Measurements from ENCODE around the gene RBPJ.

Gene RBPJ

DNA sequence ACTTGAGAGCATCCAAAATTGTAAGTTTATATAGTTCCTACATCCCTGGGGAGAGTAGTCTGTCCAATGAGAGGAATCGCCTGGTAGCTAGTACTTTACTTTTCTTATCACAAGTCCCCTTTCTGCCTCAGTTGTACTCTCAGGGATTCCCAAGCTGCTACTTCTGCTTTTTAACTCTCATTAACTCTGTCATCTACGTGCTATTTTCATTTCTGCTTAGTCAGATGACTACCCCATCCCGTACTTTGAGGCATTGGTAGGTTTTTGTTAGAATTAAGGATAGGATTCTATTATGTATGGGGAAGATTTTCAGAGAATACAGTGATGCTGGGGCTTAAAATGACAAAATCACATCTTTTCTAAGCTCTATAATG lies 24.7 kb downstream of the RBPJ start:
- TF ChIP-seq, protein P1, sequence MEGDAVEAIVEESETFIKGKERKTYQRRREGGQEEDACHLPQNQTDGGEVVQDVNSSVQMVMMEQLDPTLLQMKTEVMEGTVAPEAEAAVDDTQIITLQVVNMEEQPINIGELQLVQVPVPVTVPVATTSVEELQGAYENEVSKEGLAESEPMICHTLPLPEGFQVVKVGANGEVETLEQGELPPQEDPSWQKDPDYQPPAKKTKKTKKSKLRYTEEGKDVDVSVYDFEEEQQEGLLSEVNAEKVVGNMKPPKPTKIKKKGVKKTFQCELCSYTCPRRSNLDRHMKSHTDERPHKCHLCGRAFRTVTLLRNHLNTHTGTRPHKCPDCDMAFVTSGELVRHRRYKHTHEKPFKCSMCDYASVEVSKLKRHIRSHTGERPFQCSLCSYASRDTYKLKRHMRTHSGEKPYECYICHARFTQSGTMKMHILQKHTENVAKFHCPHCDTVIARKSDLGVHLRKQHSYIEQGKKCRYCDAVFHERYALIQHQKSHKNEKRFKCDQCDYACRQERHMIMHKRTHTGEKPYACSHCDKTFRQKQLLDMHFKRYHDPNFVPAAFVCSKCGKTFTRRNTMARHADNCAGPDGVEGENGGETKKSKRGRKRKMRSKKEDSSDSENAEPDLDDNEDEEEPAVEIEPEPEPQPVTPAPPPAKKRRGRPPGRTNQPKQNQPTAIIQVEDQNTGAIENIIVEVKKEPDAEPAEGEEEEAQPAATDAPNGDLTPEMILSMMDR (IDR thresholded peaks at IDR 0.05; ENCODE audit: insufficient read depth, low read length, poor library complexity, severe bottlenecking) = no peak
- no peak for DNase-seq (ENCODE audit: extremely low read depth, insufficient read length)
- no peaks in the 10 kb centered on the region; the same call in 1 of the 2 replicates for H3K36me3 ChIP-seq (ENCODE audit: control insufficient read depth, insufficient read depth, low read length)
- H3K27me3 ChIP-seq (replicated peaks; ENCODE audit: control insufficient read depth, insufficient read depth, low read length) = no peaks in the 10 kb centered on the region
- no peak overlapping the region for H3K4me3 ChIP-seq (replicated peaks; ENCODE audit: low read depth, low read length)

DNA sequence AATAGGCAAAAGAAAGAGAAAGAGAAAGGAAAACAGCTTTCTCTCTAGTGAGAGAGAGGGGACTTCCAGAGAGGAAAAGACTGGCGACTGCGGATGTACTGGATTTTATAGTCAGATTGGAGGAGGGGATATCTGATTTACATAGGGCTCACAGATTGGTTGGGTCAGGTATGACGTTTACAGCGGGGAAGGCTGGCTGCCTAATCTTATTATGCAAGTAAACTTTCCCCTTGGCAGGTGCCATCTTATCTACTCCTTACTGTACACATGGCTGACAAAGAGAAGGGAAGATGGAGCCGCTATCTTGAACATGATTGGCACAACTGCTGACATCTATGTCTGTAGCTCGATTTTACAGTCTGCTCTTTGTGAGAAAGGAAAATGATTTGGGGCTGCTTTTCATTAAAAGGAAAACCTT lies 25.4 kb downstream of the RBPJ start:
- TF ChIP-seq, protein P1 (IDR thresholded peaks at IDR 0.05; ENCODE audit: insufficient read depth, low read length, poor library complexity, severe bottlenecking) = no peak
- no peaks in the 10 kb centered on the region; the same call in 1 of the 2 replicates for H3K36me3 ChIP-seq (ENCODE audit: control insufficient read depth, insufficient read depth, low read length)
- no peak for DNase-seq (ENCODE audit: extremely low read depth, insufficient read length)
- no peak overlapping the region for H3K4me3 ChIP-seq (replicated peaks; ENCODE audit: low read depth, low read length)
- H3K27me3 ChIP-seq (replicated peaks; ENCODE audit: control insufficient read depth, insufficient read depth, low read length) = no peaks in the 10 kb centered on the region

DNA sequence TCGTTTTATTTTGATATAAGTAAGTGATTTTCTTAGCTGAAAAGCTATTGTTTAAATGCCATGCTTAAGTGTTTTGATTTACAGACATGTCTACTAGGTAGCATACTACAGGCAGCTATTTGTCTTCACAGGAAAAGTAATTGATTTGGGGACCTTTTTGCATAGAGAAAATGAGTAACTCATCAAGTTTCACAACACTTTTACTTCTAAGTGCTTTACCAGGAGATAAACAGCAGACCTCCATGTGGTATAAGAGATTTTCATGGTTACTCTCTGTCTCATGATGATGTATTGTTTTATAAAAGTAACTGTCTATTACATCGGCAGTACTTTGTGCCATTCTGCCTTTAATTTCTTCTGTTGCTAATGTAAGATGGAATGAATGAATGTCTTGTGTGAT lies 28.7 kb downstream of the RBPJ start:
- H3K36me3 ChIP-seq (ENCODE audit: control insufficient read depth, insufficient read depth, low read length) = no peaks in the 10 kb centered on the region; the same call in 1 of the 2 replicates
- H3K27me3 ChIP-seq (replicated peaks; ENCODE audit: control insufficient read depth, insufficient read depth, low read length) = no peaks in the 10 kb centered on the region
- no peak overlapping the region for H3K4me3 ChIP-seq (replicated peaks; ENCODE audit: low read depth, low read length)
- TF ChIP-seq, protein P1 (IDR thresholded peaks at IDR 0.05; ENCODE audit: insufficient read depth, low read length, poor library complexity, severe bottlenecking) = no peak
- DNase-seq (ENCODE audit: extremely low read depth, insufficient read length) = no peak

DNA sequence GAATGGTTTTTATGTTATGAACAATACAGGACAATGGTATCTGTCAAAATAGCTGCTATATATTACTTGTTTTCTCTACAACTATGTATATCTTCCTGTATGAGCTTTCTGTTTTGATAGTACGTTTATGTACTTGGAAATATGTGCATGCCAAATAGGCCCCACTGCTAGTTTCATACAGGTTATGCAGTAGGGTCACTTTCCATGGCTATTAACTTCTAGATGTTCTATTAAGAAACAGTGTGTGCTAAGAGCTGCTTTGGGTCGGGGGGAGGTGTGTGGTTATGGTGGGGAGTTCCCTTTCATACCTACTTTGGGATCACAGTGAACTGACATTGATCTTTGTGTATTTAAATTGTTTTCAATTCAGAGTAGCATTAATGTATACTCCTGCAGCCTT lies 30.9 kb downstream of the RBPJ start:
- TF ChIP-seq, protein P1 (IDR thresholded peaks at IDR 0.05; ENCODE audit: insufficient read depth, low read length, poor library complexity, severe bottlenecking) = no peak
- Histone ChIP-seq H3K36me3 (ENCODE audit: control insufficient read depth, insufficient read depth, low read length) (no peaks in the 10 kb centered on the region), H3K4me3 (replicated peaks; ENCODE audit: low read depth, low read length) (no peak overlapping the region), H3K27me3 (replicated peaks; ENCODE audit: control insufficient read depth, insufficient read depth, low read length) (no peaks in the 10 kb centered on the region)
- no peak for DNase-seq (ENCODE audit: extremely low read depth, insufficient read length)

DNA sequence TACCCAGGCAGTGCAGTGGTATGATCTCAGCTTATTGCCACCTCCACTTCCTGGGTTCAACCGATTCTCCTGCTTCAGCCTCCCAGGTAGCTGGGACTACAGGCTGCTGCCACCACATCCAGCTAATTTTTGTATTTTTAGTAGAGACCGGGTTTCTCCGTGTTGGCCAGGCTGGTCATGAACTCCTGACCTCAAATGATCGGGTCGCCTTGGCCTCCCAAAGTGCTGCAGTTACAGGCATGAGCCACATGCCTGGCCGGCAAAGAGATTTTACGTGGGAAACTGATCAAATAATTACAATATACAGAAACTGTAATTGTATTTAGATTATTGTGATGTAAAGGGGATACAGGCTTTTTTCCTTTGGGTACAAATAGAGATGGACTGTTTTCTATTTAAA lies 33.7 kb downstream of the RBPJ start:
- Histone ChIP-seq H3K36me3 (ENCODE audit: control insufficient read depth, insufficient read depth, low read length) (no peaks in the 10 kb centered on the region), H3K27me3 (replicated peaks; ENCODE audit: control insufficient read depth, insufficient read depth, low read length) (no peaks in the 10 kb centered on the region), H3K4me3 (replicated peaks; ENCODE audit: low read depth, low read length) (no peak overlapping the region)
- DNase-seq (ENCODE audit: extremely low read depth, insufficient read length) = no peak
- TF ChIP-seq, protein P1 (IDR thresholded peaks at IDR 0.05; ENCODE audit: insufficient read depth, low read length, poor library complexity, severe bottlenecking) = no peak

DNA sequence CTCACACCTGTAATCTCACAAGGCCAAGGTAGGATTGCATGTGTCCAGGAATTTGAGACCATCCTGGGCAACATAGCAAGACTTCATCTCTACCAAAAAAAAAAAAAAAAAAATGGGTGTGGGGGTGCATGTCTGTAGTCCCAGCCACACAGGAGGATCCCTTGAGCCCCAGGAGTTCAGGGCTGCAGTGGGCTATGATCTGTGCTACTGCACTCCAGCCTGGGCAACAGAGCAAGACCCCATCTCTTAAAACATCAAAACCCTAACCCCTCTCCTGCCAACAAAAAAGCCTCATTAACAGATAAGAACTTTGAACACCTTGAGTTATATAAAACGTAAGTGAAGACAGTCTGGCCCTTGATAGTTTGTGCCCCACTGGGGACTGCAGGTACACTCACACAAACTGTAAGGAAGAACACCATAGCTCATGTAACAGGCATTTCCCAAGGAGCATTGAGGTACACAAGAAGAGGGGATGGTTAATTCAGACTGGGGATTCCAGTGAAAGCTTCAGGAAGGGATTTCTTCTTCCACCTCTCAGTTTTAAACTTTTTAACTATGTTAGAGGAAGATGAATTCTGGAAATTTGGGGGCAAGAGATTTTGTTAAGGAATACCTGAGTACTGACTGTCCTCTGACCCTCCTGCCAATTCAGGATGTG lies 34.7 kb downstream of the RBPJ start:
- H3K4me3 ChIP-seq (replicated peaks; ENCODE audit: low read depth, low read length) = no peak overlapping the region
- no peaks in the 10 kb centered on the region for H3K36me3 ChIP-seq (ENCODE audit: control insufficient read depth, insufficient read depth, low read length)
- no peak for DNase-seq (ENCODE audit: extremely low read depth, insufficient read length)
- TF ChIP-seq, protein P1 (IDR thresholded peaks at IDR 0.05; ENCODE audit: insufficient read depth, low read length, poor library complexity, severe bottlenecking) = no peak
- H3K27me3 ChIP-seq (replicated peaks; ENCODE audit: control insufficient read depth, insufficient read depth, low read length) = no peaks in the 10 kb centered on the region

All from GM06990 (cell line).